GM10248 (cell line): ENCODE results near the gene SLC16A1.
A peak's percentile ranks its signal among the peaks of the same experiment; 100 is the strongest.

ENCODE experiments used
- CTCF ChIA-PET: fragments of 300-600 bp; sonication (Branson Sonifier 250); formaldehyde crosslinking; extraction: SDS; loops from one replicate; lab custom pipeline; 2021; ENCODE audit warnings: antibody characterized with exemption; lab: Yijun Ruan, JAX
- POLR2A ChIA-PET: fragments of 350-650 bp; sonication (Branson Sonifier 250); formaldehyde crosslinking; extraction: SDS; loops from one replicate; lab custom pipeline; 2020; ENCODE audit warnings: antibody characterized with exemption; lab: Yijun Ruan, JAX
- DNase-seq: peaks from one replicate; pipeline ENCODE4 v3.0.0; 2012; ENCODE audit errors: extremely low spot score
- CTCF ChIP-seq: IDR thresholded peaks from 2 replicates; pipeline ENCODE4 v1.5.1; 2012; ENCODE audit warnings: mild to moderate bottlenecking, low read depth; ENCODE audit errors: extremely low read depth, missing control alignments, control extremely low read depth

Gene SLC16A1

GRCh38 chr1:112955773-112956543 lies at the start of gene SLC16A1:
Gene SLC16A1, minus strand, starts transcription at chr1:112956196. Its CDS starts 26,888 bp downstream, at chr1:112929308.
- ChIA-PET CTCF (interaction anchor here (0.7 to 2.2 kb wide), 11 partner anchors 10 to 240 kb away, joined by 3 to 11 read pairs (median 3); partner anchors contain the start of genes LRIG2 and PPM1J), POLR2A (interaction anchor here (0.6 to 1.5 kb wide), 13 partner anchors 9 to 1160 kb away, joined by 3 to 9 read pairs (median 4); partner anchors contain the start of gene LRIG2)
- peak; percentile 94 for DNase-seq
- TF ChIP-seq CTCF = peak; percentile 46

DNA sequence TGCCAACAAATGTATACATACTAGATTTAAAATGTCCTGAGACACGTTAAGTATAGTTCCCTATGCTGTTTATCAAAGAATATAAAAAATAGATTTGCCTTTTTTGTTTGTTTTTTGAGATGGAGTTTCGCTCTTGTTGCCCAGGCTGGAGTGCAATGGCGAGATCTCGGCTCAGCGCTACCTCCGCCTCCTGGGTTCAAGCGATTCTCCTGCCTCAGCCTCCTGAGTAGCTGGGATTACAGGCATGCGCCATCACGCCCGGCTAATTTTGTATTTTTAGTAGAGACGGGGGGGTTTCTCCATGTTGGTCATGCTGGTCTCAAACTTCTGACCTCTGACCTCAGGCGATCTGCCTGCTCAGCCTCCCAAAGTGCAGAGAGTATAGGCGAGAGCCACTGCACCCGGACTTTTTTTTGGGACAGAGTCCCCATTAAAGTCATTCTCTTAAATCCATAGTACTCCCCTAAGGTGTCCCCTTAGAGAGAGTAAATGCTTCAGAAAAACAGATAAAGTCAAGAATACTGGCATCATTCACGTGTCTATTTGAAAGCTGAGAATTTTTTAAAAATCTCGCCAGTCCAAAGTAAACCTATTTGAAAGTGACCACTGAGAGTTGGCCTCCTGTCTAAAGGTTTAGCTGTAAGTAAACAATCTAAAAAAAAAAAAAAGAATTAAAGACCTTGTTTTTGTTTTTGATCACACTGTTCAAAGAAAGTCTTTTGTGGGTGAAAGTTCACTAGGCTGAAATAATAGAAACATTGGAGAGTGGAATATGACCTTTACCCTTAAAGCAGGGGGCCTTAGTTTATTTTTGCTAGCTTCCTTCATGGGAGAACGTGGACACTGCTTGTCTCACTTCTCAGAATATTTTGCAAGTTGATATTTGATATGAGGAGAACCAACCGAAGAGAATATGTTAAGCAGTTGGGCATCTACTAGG lies 48.0 kb upstream of the SLC16A1 start:
- POLR2A ChIA-PET = no interaction called here
- CTCF ChIA-PET = interaction anchor here (0.9 to 2.0 kb wide), 5 partner anchors 11 to 124 kb away, joined by 3 to 6 read pairs (median 4); partner anchors contain the start of gene LRIG2
- no peak for DNase-seq
- no peak for TF ChIP-seq CTCF

- ChIA-PET CTCF (no interaction called here), POLR2A (no interaction called here)
- DNase-seq = no peak
- TF ChIP-seq CTCF = no peak
These were observed 46.3 kb upstream of the SLC16A1 start for GRCh38 chr1:113002297-113002696.

DNA sequence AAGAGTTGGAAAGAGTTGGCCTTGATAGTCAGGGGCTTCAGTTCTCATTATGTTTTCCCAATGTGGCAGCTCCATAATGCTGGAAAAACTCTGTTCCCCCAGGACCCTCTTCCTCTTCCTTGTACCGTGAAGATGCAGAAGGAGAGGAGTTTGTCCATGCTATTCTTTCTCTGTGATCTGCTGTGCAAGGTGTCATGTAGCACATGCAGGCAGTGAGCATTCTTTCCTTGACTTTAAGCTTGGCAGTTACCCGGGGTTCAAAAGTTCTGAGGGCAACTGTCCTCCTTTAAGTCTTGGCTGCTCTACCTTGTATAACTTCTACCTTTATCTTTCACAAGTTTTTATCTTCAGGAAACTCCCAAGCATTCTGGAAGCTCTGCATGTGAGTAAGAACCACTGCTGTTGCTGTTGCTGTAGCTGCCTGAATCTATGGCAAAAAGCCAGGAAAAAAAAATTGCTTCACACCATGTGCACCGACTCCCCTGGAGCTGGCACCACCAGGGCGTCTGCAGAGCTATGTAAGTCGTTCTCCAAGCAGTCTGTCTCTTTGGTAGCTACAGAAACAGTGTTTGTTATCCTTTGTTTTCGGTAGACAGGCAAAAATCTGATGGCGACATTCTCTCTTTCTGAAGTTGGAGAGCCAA lies 42.7 kb upstream of the SLC16A1 start:
- no peak for DNase-seq
- TF ChIP-seq CTCF = no peak
- ChIA-PET POLR2A (no interaction called here), CTCF (interaction anchor here (0.7 to 1.4 kb wide), 7 partner anchors 9 to 74 kb away, joined by 3 to 4 read pairs (median 3); partner anchors contain the start of genes LRIG2 and SLC16A1)

GRCh38 chr1:112997781-112998180 lies 41.8 kb upstream of the SLC16A1 start:
- no peak for TF ChIP-seq CTCF
- CTCF ChIA-PET = interaction anchor here (0.9 to 1.4 kb wide), 3 partner anchors 8 to 75 kb away, joined by 3 to 4 read pairs (median 3); partner anchors contain the start of gene LRIG2
- POLR2A ChIA-PET = no interaction called here
- DNase-seq = no peak
